GM12878 (cell line): ENCODE results near the gene SPOCD1. TPM values are rescaled to one million over a fixed set of nuclear protein-coding genes. Genes with fewer than 3 reads are reported as not detected.

Experiments used
- ATAC-seq: fragments of 200-7000 bp; cut with Tn5 transposase; 3 replicates; pipeline ENCODE4 v1.9.1; 2020; ENCODE audit warnings: mild to moderate bottlenecking, moderate library complexity
- BruUV-seq: library from RNA; stranded (reverse); fragments of 400-500 nt; replicated peaks from 2 replicates; lab custom pipeline; 2021; lab: Mats Ljungman, UMichigan
- CTCF ChIA-PET: fragments of 300-600 bp; sonication (Branson Sonifier 250); formaldehyde crosslinking; extraction: SDS; loops from one replicate; lab custom pipeline; 2021; ENCODE audit warnings: inconsistent platforms; lab: Yijun Ruan, JAX
- POLR2A ChIA-PET: fragments of 350-600 bp; formaldehyde crosslinking; extraction: SDS; loops from one replicate; lab custom pipeline; 2021; ENCODE audit warnings: inconsistent platforms; lab: Charles Lee
- RAD21 ChIA-PET: fragments of 300-600 bp; sonication (Branson Sonifier 250); formaldehyde crosslinking; loops from one replicate; lab custom pipeline; 2023; ENCODE audit warnings: antibody characterized with exemption; ENCODE audit not compliant: unreplicated experiment; lab: Charles Lee
- SMC1A ChIA-PET: fragments of 300-600 bp; sonication (Branson Sonifier 250); formaldehyde crosslinking; loops from one replicate; lab custom pipeline; 2023; ENCODE audit not compliant: unreplicated experiment, uncharacterized antibody; lab: Charles Lee
- DNase-seq: peaks from one replicate; pipeline ENCODE4 v3.0.0-alpha.2; 2011; ENCODE audit warnings: low read depth, low spot score
- FAIRE-seq: peaks from 3 replicates; lab custom pipeline; 2011; peaks lifted over from hg19 to GRCh38; lab: Jason Lieb, UNC
- H2AFZ ChIP-seq: 2 replicates; pipeline ENCODE4 v1.6.0; 2011; ENCODE audit warnings: low read depth, low read length, control low read depth; ENCODE audit not compliant: control insufficient read depth
- H3K27ac ChIP-seq: 2 replicates; pipeline ENCODE4 v1.5.1; 2011; ENCODE audit warnings: control low read depth; ENCODE audit not compliant: control insufficient read depth, insufficient read depth
- H3K27me3 ChIP-seq, 2 experiments: replicated peaks in 1 of 2; 2 replicates each; pipeline versions ENCODE4 v1.6.0 to v1.6.1; 2011; ENCODE audit warnings: low read length in 1 of 2; ENCODE audit not compliant: control insufficient read depth in 2 of 2, insufficient read depth in 2 of 2
- H3K36me3 ChIP-seq, 2 experiments: 2 replicates each; pipeline ENCODE4 v1.5.1; 2011; ENCODE audit warnings: low read length in 1 of 2; ENCODE audit not compliant: control insufficient read depth in 2 of 2, insufficient read depth in 2 of 2
- H3K4me1 ChIP-seq: 2 replicates; pipeline ENCODE4 v1.6.1; 2011; ENCODE audit warnings: mild to moderate bottlenecking, low read length, moderate library complexity, mixed read lengths; ENCODE audit not compliant: control insufficient read depth, insufficient read depth
- H3K4me2 ChIP-seq: 2 replicates; pipeline ENCODE4 v1.6.0; 2011; ENCODE audit warnings: control low read depth; ENCODE audit not compliant: control insufficient read depth, insufficient read depth
- H3K4me3 ChIP-seq: fragments of 200-600 bp; sonication (generic); 2 replicates; pipeline ENCODE4 v1.5.1; 2016
- H3K79me2 ChIP-seq: 2 replicates; pipeline ENCODE4 v1.6.0; 2011; ENCODE audit warnings: low read length; ENCODE audit not compliant: control insufficient read depth, insufficient read depth
- H3K9ac ChIP-seq: 2 replicates; pipeline ENCODE4 v1.8.0; 2011; ENCODE audit warnings: low read length, control low read depth, mixed read lengths; ENCODE audit not compliant: control insufficient read depth, insufficient read depth
- H3K9me3 ChIP-seq: replicated peaks from 3 replicates; pipeline ENCODE4 v1.5.1; 2011; ENCODE audit warnings: mild to moderate bottlenecking, low read length; ENCODE audit not compliant: control insufficient read depth, insufficient read depth
- H4K20me1 ChIP-seq: 2 replicates; pipeline ENCODE4 v1.6.0; 2011; ENCODE audit not compliant: control insufficient read depth, insufficient read depth
- LARP7 ChIP-seq: fragments of 450-650 bp; IDR thresholded peaks from 2 replicates; pipeline ENCODE4 v1.6.1; 2017; ENCODE audit warnings: mild to moderate bottlenecking
- MTA2 ChIP-seq: fragments of 450-650 bp; IDR thresholded peaks from 2 replicates; pipeline ENCODE4 v1.6.1; 2016; ENCODE audit warnings: low read depth, mild to moderate bottlenecking, moderate library complexity
- RBBP5 ChIP-seq: fragments of 200-600 bp; sonication (generic); conservative IDR thresholded peaks from 2 replicates; pipeline ENCODE4 v1.6.1; 2016
- RFX5 ChIP-seq: IDR thresholded peaks from 2 replicates; pipeline ENCODE4 v1.6.1; 2011; ENCODE audit warnings: low read depth, low read length, improper control_type of control experiment
- YBX1 ChIP-seq: fragments of 450-650 bp; IDR thresholded peaks from 2 replicates; pipeline ENCODE4 v1.6.1; 2016; ENCODE audit warnings: antibody characterized with exemption
- ZNF24 ChIP-seq: fragments of 450-650 bp; IDR thresholded peaks from 2 replicates; pipeline ENCODE4 v1.6.1; 2017; ENCODE audit warnings: antibody characterized with exemption, mild to moderate bottlenecking
- ZNF592 ChIP-seq: fragments of 450-650 bp; IDR thresholded peaks from 2 replicates; pipeline ENCODE4 v1.6.1; 2017; ENCODE audit warnings: mild to moderate bottlenecking, moderate library complexity
- WGBS: methylation state at CpG from one replicate; pipeline ENCODE4 v1.1.6; 2016; ENCODE audit warnings: low lambda C conversion rate; ENCODE audit not compliant: insufficient replicate concordance, insufficient coverage; ENCODE audit errors: missing lambda C conversion rate; 5-methylcytosine and 5-hydroxymethylcytosine counted together
- in situ Hi-C: fragments of 300-500 bp; cut with MboI; formaldehyde crosslinking; loops from 9 replicates; pipeline ENCODE4 v1.14.3; 2018; ENCODE audit warnings: mixed read lengths
- intact Hi-C: fragments of 100-400 bp; cut with micrococcal nuclease; formaldehyde crosslinking; loops from one replicate; pipeline ENCODE4 v1.14.2; 2022; ENCODE audit not compliant: unreplicated experiment
- polyA plus RNA-seq, 11 experiments: library from polyadenylated mRNA; depleted of rRNA in 4 of 11; unstranded in 6 of 11; stranded (reverse) in 5 of 11; fragments of >200 nt; fragmentation: Nextera tagmentation in 4 of 11; fragmentation: Illumina TruSeq in 1 of 11; extraction: Ambion mirVana in 4 of 11; extraction: Trizol in 1 of 11; gene quantifications; 1 replicate in 1 of 11; 2 replicates in 10 of 11; pipeline versions ENCODE4 v1.2.1 to v1.2.3, GENCODE V29; 2011 to 2016; ENCODE audit warnings: inconsistent platforms in 2 of 11, missing spikeins in 2 of 11, low read depth in 1 of 11
- total RNA-seq, 4 experiments: library from RNA; depleted of rRNA in 3 of 4; stranded (reverse); fragments of >200 nt in 3 of 4; fragmentation: Illumina TruSeq in 1 of 4; extraction: Trizol in 1 of 4; gene quantifications; 2 replicates each; pipeline versions ENCODE4 v1.2.1 to v1.2.3, GENCODE V29; 2013 to 2021

The SPOCD1 gene
- total and polyA plus RNA-seq, 10 of the 15 experiments (the other 5 are each of a cell fraction or from before 2014, with no cell fraction given) = 0.02 to 0.65 (median 0.13) TPM; not detected in 4

DNA sequence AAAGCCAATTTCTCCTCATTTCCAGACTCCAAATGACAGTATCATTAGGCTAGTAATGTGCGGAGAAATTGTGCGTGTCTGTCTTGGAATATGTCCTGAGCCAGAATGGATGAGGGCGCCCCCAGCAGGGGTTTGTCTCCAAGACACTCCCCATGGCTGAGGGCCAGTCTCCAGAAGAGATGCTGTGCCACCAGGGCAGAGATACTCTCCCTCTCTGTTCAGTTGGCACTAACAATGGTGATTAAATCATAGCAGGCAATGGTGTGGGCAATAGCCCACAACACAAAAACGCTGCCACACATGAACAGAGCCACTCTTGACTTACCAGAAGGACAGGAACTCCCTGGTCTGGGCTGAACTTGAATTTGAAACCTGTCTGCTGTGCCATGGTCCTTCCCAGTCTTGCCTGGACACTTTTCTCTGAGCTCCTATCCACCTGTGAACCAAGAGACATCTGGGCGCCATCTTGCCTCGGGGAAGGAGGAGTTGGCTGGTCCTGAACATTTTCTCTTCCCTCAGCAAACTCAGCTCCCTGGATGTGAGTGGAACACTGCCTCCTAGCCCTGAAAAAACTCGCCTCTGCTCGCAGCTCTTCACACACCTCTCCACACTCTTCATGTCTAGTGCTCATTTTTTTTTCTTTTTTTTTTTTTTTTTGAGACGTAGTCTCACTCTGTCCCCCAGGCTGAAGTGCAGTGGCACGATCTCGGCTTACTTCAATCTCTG lies 36.9 kb downstream of the SPOCD1 start:
- in situ Hi-C loops = no loop called here
- no peak for FAIRE-seq
- CTCF ChIA-PET = interaction anchor here (0.6 to 3.0 kb wide), 6 partner anchors 10 to 98 kb away, joined by 3 to 19 read pairs (median 4); no protein-coding TSS in a partner anchor

GRCh38 chr1:31776516-31776915 lies 39.3 kb downstream of the SPOCD1 start:
- RAD21 ChIA-PET = interaction anchor here (1.5 kb wide), 1 partner anchor 13 kb away, joined by 4 read pairs; no protein-coding TSS in a partner anchor

More for the DNA sequence above, 36.9 kb downstream of the SPOCD1 start:
- Histone ChIP-seq H3K36me3 (no peaks in the 10 kb centered on the region), H2AFZ (no peak overlapping the region), H3K9me3 (no peaks in the 10 kb centered on the region), H3K79me2 (no peaks in the 10 kb centered on the region), H3K9ac (no peak overlapping the region), H3K4me1 (no peaks in the 10 kb centered on the region), H3K4me2 (no peak overlapping the region), H3K4me3 (no peak overlapping the region), H4K20me1 (no peaks in the 10 kb centered on the region), H3K27me3 (peaks cover 3 to 12% of the 10 kb centered on the region in 2 experiments), H3K27ac (no peak overlapping the region)
- no peak for TF ChIP-seq YBX1
- ChIA-PET RAD21 (interaction anchor here (0.6 kb wide), 1 partner anchor 288 kb away, joined by 3 read pairs; no protein-coding TSS in a partner anchor), SMC1A (interaction anchor here (1.0 kb wide), 2 partner anchors 10 to 114 kb away, joined by 3 read pairs; no protein-coding TSS in a partner anchor), POLR2A (interaction anchor here (0.7 kb wide), 1 partner anchor 101 kb away, joined by 5 read pairs; no protein-coding TSS in a partner anchor)
- BruUV-seq = no TSS peak
- intact Hi-C loops = no loop called here
- ATAC-seq (no peak), DNase-seq (no peak)
- 51% methylated on average over 8 of the region's 11 CpGs for WGBS

More at GRCh38 chr1:31776516-31776915, 39.3 kb downstream of the SPOCD1 start:
- Histone ChIP-seq H4K20me1 (no peaks in the 10 kb centered on the region), H3K4me2 (no peak overlapping the region)
- intact Hi-C loops = no loop called here
- POLR2A ChIA-PET = no interaction called here
- TF ChIP-seq RFX5 (no peak), LARP7 (no peak), ZNF24 (no peak), MTA2 (no peak), ZNF592 (no peak), RBBP5 (no peak)
- TF ChIP-seq, all 136 proteins: peak for 0
- in situ Hi-C loops = no loop called here
- CTCF ChIA-PET = interaction anchor here (0.8 to 2.8 kb wide), 3 partner anchors 12 to 110 kb away, joined by 3 to 11 read pairs (median 8); no protein-coding TSS in a partner anchor
- SMC1A ChIA-PET = interaction anchor here (1.2 kb wide), 1 partner anchor 17 kb away, joined by 4 read pairs; no protein-coding TSS in a partner anchor
- H3K27me3 ChIP-seq = peaks cover 17 to 32% of the 10 kb centered on the region in 2 experiments
- FAIRE-seq = no peak
- H2AFZ ChIP-seq = no peak overlapping the region
- H3K4me1 ChIP-seq = peaks cover 6% of the 10 kb centered on the region
- H3K36me3 ChIP-seq = no peaks in the 10 kb centered on the region
- 22% methylated on average over 3 of the region's 3 CpGs for WGBS
- H3K27ac ChIP-seq = no peak overlapping the region
- H3K4me3 ChIP-seq = no peak overlapping the region
- H3K79me2 ChIP-seq = no peaks in the 10 kb centered on the region
- DNase-seq = no peak
- no TSS peak for BruUV-seq
- H3K9ac ChIP-seq = no peak overlapping the region
- no peaks in the 10 kb centered on the region for H3K9me3 ChIP-seq
- no peak for ATAC-seq
